ENCODE results near the gene PNPLA6.

The PNPLA6 gene

GRCh38 chr19:7602935-7603497 is 67.5 kb downstream of the PNPLA6 start:
- no peak for DNase-seq

DNA sequence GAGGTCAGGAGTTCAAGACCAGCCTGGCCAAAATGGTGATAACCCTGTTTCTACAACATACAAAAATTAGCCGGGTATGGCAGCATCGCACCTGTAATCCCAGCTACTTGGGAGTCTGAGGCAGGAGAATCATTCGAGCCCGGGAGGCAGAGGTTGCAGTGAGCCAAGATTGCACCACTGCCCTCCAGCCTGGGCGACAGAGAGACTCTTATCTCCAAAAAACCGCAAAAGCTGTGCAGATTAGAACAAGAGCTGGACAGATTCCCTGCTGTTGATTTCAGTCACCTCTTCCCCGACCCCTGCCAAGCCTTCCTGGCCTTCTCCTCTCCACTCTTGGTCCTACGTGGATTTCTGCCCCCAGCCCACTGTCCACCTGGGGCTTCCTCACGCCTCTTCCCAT is 68.4 kb downstream of the PNPLA6 start:
- no peak for DNase-seq

DNA sequence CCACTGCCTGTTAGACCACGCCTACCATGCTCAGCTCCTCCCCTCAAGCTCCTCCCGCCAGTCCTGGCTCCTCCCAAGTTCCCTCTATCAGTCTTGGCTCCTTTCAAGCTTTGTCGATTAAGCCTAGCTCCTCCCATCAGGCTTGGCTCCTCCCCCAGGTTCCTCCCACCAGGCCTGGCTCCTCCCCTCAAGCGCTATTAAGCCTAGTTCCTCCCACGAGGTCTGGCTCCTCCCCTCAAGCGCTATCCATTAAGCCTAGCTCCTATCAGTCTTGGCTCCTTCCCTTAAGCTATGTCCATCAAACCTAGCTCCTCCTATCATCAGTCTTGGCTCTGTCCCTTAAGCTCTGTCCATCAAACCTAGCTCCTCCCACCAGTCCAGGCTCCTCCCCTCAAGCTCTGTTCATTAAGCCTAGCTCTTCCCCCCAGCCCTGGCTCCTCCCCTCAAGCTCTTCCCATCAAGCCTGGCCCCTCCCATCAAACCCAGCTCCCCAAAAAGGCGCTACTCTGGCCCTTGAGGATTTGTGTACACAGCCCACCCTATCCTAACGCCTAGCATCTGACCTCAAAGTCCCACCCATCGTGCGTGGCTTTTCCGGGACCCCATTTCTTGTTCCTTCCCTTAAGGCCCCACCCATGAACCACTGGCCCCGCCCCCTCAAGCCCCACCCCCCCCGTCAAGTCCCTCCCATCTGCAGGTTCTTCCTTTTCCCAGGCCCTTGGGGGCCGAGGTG is 70.1 kb downstream of the PNPLA6 start:
- DNase-seq, result no peak

DNA sequence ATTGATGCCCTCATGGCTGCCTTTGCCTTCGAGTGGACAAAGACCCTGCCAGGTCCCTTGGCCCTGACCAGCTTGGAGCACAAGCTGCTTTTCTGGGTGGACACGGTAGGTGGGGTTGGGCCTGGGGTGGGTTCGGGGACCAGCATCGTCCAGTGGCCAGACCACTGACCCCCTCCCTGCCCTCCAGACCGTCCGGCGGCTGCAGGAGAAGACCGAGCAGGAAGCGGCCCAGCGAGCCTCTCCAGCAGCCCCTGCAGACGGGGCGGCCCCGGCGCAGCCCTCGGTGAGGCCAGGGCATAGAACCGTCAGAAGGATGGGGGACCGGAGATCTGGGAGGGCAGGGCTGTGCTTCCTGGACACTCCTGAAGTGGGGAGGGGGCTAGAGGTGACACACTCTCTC is 70.8 kb downstream of the PNPLA6 start:
- DNase-seq, result no peak

DNA sequence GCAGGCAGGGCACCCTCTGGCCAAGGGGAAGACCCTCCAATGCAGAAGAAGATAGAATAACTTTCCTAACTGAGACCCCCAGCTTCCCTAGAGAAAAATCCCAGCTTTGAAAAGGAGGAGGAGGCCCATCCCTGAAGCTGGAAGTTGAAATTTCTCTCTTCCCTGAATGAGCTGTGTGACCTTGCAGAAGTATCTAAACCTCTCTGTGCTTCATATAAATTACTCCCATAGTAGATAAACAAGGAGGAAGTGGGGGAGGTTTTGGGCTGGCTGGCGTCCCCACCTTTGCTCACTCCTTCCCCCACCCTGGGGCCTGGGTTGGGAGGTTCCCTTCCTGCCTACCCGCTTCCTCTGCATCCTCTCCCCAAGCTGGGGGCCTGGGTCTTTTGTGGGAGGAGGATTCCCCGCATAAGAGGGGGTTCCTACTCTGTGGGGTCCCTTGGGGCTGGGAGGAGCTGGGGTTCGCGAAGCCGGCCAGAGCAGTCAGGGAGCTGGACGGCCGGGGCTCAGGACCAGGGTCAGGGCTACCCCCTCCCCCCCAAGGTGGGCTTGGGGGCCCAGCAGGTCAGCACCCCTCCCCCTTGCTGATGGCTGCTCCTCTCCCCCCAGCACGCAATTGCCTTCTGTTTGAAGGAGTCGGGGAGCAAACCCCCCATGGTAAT is 71.8 kb downstream of the PNPLA6 start:
- DNase-seq, result no peak

DNA sequence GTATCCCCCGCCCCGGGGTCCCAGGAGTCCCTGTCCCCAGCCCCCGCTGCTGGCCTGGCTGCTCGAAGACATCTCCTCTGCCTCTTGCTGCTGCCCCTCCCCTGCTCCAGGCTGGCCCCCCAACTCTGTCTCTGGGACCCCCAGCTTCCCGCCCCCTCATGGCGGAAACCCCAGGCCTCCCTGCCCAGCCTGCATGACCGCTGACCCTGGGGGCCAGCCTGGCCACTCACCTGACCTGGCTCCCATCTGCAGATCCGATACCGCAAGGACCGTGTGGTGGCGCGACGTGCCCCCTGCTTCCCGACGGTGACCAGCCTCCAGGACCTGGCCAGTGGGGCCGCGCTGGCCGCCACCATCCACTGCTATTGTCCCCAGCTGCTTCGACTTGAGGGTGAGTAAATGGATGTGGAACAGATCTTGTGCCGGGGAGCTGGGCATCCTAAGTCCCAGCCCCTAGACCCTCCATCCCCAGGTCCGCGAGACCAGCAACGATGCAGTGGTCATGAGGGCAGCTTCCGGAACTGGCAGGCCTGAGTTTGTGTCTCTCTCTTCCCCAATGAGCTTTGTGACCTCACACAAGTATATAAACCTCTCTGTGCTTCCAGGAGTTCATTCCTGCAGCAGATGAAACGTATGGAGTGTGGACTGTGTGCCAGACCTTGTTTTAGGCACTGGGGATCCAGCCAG is 72.5 kb downstream of the PNPLA6 start:
- DNase-seq, result no peak

- no peak for DNase-seq
Measured at GRCh38 chr19:7610491-7611240, 75.1 kb downstream of the PNPLA6 start.
